Measurements from ENCODE around the gene THG1L.

The THG1L gene

DNA sequence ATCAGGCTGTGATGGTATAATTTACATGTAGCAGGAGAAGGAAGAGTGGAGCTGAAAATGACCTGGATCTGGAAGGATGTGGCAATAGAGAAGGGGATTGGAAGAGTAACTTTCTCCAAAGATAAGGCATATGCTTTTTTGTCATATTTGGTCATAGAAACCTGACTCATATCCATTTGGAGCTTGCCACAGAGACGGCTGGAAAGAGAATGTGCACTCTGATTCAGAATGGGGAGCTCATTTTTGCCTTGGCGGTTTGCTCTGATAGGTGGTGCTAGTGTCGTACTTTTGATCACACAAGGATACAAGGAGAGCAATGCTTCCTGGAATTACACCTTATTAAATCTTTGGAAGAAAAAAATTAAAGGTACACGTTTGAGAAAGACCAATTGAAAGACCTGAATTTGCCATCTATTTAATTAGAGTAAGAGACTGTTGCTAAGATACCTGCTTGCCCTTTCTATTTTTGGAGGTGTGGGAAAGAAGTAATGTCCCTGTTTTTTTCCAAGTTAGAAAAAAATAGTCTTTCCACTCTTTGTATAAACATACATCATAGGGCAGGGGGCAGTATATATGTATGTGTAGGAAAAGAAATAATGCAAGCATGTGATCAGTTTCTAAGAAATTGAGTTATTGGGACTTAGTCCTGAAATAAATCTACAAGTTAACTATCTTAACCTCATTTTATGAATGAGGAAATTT is 17.7 kb downstream of the THG1L start:
- no peak overlapping the region for H3K4me3 ChIP-seq (ENCODE audit: low read length)
- DNase-seq (ENCODE audit: low read depth) = peak; percentile 37
- TF ChIP-seq, protein P1, sequence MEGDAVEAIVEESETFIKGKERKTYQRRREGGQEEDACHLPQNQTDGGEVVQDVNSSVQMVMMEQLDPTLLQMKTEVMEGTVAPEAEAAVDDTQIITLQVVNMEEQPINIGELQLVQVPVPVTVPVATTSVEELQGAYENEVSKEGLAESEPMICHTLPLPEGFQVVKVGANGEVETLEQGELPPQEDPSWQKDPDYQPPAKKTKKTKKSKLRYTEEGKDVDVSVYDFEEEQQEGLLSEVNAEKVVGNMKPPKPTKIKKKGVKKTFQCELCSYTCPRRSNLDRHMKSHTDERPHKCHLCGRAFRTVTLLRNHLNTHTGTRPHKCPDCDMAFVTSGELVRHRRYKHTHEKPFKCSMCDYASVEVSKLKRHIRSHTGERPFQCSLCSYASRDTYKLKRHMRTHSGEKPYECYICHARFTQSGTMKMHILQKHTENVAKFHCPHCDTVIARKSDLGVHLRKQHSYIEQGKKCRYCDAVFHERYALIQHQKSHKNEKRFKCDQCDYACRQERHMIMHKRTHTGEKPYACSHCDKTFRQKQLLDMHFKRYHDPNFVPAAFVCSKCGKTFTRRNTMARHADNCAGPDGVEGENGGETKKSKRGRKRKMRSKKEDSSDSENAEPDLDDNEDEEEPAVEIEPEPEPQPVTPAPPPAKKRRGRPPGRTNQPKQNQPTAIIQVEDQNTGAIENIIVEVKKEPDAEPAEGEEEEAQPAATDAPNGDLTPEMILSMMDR (conservative IDR thresholded peaks at IDR 0.05; ENCODE audit: low read depth, low read length) = peak; percentile 4

DNA sequence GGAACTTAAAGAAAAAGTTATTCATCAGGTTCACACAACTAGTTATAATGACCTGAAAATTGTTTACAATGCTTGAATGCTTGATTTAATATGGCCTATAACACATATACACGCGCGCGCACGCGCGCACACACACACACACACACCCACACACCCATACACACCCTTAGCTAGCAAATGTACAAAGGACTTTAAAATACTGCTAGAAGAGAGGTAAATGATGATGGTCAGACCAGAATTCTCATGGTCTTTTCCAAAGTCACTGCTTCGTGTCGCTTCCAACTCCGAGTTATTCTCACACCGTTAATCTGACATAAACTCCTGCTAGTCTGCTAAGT is 18.2 kb downstream of the THG1L start:
- DNase-seq (ENCODE audit: low read depth) = no peak
- H3K4me3 ChIP-seq (ENCODE audit: low read length) = no peak overlapping the region
- TF ChIP-seq, protein P1 (conservative IDR thresholded peaks at IDR 0.05; ENCODE audit: low read depth, low read length) = no peak

DNA sequence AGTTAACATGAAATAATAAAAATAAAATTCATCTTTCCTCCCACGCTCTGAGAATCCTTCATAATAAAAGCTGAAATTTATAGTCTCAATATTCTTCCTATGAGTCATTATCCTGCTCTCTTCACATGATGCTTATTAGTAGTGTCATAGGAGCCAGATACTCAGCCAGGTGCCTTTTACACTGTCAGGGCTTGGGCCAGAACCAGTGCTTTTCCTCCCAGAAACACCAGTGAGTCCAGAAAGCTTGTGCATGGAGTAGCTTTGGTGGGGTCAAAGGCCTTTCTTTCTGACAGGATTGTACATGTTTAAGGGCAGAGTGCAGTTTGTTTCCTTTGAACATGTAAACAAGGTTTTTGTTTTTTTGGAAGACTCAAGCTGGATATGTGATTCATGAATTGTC is 19.1 kb downstream of the THG1L start:
- no peak overlapping the region for H3K4me3 ChIP-seq (ENCODE audit: low read length)
- no peak for DNase-seq (ENCODE audit: low read depth)
- TF ChIP-seq, protein P1 (conservative IDR thresholded peaks at IDR 0.05; ENCODE audit: low read depth, low read length) = no peak

DNA sequence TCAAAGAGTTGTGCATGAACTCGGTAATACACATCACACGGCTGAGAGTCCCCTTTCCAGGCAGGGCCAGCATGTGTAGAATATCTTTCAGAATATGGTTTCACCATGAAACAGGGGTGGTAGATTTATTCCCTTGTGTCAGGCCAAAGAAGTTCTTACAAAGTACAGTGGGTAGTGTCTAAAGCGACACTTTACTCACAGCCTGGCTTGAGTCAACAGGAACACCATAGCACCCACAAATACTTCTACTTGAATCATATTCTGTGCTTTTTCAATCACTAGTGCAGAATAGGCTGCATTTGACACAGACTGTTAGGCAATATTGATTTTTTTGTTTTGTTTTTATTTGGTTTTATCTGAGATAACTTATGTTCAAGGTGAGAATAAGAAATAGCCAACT is 24.9 kb downstream of the THG1L start:
- no peak overlapping the region for H3K4me3 ChIP-seq (ENCODE audit: low read length)
- no peak for DNase-seq (ENCODE audit: low read depth)
- TF ChIP-seq, protein P1 (conservative IDR thresholded peaks at IDR 0.05; ENCODE audit: low read depth, low read length) = no peak

DNA sequence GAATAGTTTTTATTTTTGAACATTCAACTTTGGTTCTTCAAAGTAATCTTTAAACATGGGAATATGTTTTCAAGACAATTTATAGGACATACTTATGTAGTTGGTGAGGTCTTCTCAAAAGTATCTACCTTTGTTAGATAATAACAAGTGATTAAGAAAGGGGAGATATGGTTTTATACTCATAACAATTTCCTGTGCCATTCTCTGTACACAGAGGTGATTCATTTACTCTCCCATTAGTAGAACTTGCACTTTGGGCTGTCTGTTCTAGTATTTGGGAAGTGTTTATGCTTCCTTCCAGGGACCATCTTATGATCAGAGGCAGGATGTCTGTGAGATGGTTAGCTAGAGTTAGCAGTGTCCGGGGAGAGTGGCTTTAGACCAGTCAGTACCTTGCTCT is 27.5 kb downstream of the THG1L start:
- DNase-seq (ENCODE audit: low read depth) = no peak
- TF ChIP-seq, protein P1 (conservative IDR thresholded peaks at IDR 0.05; ENCODE audit: low read depth, low read length) = no peak
- no peak overlapping the region for H3K4me3 ChIP-seq (ENCODE audit: low read length)

DNA sequence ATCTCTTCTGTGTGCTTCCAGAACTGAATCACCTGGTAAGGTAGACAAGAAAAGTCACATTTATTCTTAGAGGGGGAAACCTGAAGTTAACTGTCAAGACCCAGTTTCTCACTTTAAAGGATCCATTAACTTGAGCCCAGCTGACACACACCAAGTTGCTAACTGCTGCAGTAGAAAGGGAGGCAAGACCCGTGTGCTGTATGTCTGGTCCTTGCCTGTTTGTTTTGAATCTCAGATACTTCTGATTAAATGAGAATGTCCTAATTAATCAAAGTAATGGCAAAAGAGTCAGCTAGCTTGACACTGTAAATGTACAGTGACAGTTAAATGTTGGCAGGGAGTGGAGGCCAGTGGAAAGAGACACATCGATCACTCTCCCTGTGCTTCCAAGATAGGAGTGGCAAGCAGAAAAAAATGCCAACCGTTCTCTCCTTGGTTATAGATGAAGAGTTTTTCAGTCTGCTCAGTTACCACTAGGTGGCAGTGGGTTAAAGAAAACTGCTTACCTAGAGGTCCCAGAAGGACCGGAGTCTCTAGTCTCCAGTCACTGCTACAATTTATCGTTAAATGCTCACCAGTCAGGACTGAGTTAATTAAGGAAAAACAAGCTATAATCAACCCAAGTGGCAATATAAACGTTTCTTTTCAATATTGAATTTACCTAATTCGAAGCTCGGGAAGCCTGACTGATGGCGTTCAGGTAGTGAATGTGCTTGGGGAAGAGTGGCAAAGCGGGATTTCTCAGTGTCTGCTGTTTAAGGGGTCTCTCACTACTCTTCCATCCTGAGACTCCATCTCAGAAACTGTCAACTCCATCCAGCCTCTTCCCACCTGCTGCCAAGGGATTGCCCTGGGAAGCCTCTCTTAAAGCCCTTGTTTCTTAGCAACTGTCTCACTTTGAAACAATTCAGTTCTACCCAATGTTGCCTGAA is 30.7 kb downstream of the THG1L start:
- no peak overlapping the region for H3K4me3 ChIP-seq (ENCODE audit: low read length)
- peak; percentile 40 for DNase-seq (ENCODE audit: low read depth)
- TF ChIP-seq, protein P1 (conservative IDR thresholded peaks at IDR 0.05; ENCODE audit: low read depth, low read length) = peak; percentile 82

Measured in retinal pigment epithelial cell (primary cell).